Endothelial cell of hepatic sinusoid (primary cell): Measurements from ENCODE around the gene NLK.
"Not testable (repeated sequence)": the region's sequence is repeated elsewhere in the genome, so short reads cannot be mapped to it uniquely, and the experiment has no call there.

Source experiments
- in situ Hi-C: cut with HindIII; loops from 2 replicates; pipeline ENCODE4 v1.10.0; 2017; ENCODE audit warnings: low sequenced_read_pairs

Gene NLK

DNA sequence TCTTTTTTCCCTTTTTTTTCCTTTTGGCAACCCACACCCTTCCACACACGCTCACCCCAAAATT is at the start of gene NLK:
Gene NLK, plus strand, starts transcription at position 21 of the 64 bp plus-strand sequence. CDS start 197 bp downstream, outside the sequence.
- in situ Hi-C loops, result no loop called here

DNA sequence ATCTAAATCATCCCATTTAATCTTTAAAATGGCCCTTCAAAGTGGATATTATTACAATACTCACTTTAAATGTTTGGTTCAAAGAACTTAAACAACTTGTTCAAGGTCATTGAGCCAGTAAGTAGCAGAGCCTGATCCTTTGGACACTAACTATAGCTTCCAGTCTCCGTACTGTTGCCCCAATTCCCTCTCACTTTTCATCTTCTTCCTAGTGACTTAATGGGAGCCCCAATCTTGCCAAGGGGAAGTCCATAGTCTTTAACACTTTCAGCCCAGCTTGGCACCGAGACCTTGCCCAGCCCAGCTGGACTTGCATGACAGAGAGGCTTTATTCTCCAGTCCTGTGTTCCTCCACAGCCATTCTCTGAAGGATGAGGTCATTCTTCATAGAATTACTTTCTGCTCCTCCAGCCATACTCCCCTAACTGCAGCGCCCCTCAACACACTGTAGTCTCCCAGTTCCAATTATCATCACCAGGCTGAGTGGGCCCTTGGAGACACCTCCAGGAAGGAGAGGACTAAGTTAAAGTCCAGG is 49.2 kb upstream of the NLK start:
- in situ Hi-C loops, result no loop called here

DNA sequence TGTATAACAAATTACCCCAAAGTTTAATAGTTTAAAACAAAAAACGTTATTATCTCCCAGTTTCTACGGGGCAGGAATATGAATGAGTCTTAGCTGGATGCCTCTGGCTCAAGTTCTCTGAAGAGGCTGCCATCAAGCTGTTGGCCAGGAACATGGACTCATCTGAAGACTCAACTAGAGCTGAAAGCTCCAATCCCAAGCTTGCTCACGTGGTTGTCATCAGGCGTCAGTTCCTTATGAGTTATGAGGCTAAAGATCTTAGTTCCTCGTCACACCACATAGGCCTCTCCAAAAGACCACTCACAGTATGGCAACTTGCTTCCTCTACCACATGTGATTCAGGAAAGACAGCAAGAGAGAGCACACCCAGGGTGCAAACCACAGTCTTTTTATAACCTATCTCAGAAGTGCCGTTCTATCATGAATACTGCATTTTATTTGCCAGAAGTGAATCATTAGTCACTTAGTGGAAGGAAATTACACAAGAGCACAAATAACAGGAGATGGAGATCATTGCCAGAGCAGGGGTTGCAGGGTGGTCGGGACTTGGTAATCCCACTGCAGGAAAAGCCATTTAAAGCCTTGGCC is 48.7 kb upstream of the NLK start:
- in situ Hi-C loops, result no loop called here

DNA sequence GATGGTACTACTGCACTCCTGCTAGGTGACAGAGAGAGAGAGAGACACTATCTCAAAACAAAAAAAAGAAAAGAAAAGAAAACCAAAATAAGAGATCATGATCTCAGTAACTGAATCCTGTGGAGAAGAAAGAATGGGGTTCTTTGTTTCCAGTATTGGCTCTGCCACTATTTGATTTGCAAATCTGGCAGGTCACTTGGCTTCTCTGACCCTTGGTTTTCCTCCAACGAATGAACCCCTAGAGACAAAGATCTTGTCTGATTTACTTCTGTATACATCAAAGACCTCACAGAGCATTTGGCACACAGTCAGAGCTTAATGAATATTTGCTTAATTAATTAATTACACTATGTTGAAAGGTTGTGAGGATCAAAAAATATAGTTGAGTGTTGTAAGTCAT is 47.9 kb upstream of the NLK start:
- in situ Hi-C loops, result no loop called here

DNA sequence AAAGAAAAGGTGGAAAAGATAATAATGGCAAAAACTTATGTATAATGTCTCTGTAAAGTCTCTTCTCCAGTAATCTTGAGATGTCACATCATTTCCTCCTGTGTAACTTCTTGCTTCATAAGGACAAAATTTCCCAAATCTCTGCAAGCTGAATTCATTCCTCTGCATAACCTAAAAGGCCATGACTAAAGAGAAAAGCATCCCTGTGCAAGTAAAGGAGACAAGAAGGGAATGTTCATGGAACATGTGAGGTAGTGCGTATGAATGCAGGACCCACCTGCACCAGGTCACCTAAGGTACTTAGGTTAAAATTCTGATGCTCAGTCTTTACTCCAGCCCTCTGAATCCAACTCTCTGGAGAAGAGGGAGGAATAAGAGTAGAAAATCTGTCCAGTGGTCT is 46.9 kb upstream of the NLK start:
- in situ Hi-C loops, result no loop called here

DNA sequence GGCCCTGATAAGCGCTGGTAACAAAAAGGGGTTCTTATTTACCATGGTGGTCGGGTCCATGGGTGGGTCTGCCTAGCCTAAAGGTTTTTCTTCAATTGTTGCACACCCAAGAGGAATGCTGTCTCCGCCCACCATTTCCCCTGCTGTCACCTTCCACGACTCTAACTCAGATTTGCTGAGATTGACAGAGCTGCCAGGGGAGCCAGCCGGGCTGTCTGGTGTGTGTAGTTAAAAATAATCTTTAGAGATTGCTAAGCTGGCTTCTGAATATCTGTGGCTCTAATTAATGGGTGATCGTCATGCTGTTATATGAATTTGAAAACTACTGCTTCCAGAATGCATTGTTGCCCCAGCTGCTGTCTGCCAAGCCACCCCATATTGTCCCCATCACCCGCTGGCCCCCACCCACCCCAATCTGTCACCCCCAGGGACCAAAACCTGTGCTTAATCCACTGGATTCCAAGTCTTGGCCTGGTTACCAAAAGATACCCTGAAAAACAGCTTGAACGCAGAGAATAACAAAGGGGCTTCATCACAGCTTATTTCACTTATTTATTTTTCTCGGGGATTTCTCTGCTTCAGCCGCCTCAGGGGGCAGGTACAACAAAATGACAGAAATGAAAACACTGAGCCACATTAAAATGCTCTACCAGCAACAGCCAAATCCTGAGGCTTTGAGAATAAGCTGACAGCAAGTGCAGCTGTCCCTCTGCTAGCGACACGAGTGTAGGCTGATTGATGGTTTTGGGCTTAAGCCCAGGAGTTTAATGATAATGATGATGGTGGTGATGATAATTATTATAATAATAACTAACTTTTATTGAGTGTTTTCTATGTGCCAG is 46.1 kb upstream of the NLK start:
- in situ Hi-C loops, result no loop called here

DNA sequence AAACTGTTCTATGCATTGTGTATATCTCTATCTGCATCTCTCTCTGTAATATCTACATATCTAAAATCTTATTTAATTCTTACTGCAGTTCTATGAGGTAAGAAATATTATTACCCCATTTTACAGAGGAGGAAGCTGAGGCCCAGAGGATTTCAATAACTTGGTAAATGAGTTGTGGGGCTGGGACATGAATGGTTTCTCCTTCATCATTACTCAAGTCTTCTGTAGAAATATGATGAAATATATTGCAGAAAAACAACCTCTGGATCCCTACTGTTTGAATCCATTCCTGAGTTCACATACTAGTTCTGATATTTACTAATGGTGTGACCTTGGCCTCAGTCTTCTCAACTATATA is 45.5 kb upstream of the NLK start:
- in situ Hi-C loops, result no loop called here

DNA sequence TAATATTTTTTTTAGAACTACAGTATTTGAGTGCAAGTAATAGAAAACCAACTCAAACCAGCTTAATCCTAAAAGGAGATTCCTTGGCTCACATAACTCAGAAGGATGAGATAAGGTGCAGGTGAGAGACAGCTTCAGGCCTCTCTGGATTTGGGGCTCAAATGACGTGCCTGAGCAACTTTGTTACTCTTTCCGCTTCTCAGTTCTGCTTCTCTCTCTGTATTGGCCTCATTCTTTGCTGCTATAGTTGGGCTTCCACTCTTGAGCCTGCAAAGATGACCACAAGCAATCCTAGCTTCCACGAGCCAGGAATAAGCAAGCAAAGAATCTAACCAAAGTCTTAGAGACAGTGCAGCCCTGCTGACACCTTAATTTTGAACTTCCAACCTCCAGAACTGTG is 45.0 kb upstream of the NLK start:
- in situ Hi-C loops, result no loop called here

DNA sequence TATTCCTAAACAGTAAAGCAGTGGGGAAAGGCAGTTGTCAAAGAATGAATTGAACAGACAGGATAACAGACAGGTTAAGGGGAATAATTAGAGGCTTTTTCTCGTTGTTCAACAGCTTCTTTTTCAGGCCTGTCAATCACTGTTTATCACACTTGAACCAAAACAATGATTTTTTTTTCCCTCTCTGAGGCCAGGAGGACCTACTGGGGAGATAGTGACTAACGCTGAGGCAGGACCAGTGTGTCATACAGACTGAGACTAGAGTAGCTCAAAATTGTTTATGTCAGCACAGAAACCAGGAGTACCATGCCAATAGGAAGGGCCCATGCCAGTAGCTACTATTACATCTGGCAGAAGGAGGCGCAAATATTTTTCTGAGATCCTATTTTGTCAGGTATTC is 41.3 kb upstream of the NLK start:
- in situ Hi-C loops, result no loop called here

DNA sequence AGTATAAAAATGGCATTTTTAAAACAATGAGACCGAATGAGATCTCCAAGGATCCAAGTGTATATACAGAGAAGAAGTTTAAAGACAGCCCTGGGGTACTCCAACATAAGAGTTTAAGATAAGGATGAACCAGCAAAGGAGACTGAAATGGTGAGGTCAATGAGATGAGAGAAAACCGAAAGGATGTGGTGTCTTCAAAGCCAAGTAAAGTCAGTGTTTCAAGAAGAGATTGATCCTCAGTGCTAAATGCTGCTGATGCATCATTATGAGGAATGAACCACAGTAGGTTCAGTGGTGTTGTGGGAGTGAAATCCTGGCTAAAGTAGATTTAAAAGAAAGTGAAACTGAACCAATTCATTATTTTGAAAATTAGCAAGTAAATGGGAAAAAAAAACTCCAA is 38.1 kb upstream of the NLK start:
- in situ Hi-C loops, result no loop called here

DNA sequence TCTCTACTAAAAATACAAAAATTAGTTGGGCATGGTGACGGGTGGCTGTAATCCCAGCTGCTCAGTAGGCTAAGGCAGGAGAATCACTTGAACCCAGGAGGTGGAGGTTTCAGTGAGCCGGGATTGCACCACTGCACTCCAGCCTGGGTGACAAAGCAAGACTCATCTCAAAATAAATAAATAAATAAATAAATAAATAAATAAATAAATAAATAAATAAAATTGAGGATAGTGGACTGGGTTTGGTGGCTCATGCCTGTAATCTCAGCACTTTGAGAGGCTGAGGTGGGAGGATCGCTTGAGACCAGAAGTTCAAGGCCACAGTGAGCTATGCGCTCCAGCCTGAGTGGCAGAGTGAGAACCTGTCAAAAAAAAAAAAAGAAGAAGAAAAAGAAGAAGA is 34.6 kb upstream of the NLK start:
- in situ Hi-C loops, result loop anchor here (5.0 kb wide), 1 partner anchor 49 kb away; no protein-coding TSS in a partner anchor

DNA sequence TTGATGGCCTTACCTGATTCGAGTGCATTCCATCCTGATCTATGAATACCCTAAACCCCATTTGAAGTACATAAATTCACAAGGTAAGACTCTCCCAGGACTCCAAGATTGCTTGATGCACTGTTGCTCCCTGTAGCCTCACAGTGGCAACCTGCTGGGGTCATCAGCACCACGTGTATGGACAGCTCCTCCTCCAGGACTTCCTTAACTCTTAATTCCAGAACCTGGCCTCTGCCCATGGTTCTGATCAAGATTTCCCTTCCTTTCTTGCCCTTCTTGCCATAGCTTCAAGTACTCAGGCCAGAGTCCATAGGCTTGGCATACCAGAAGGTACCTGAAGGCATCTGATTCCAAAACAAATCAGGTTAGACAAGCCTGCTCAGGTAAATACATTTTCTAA is 34.0 kb upstream of the NLK start:
- in situ Hi-C loops, result loop anchor here (5.0 kb wide), 1 partner anchor 49 kb away; no protein-coding TSS in a partner anchor

DNA sequence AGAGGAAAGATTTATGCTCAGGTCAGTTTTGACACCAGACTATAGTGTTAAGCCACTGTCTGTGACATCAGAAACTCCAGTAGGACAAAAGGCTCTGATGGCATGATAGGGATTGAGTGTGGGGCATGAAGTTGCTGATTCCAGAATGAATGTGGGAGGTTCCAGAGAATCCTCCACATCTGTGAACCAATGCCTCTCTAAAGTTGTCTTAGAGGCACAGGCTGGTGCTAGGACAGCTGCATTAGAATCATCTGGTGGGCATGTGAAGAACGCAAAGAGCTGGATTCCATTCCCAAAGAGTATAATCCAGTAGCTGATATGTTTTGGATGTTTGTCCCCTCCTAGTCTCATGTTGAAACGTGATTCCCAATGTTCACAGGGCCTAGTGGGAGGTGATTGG is 32.1 kb upstream of the NLK start:
- in situ Hi-C loops, result no loop called here

DNA sequence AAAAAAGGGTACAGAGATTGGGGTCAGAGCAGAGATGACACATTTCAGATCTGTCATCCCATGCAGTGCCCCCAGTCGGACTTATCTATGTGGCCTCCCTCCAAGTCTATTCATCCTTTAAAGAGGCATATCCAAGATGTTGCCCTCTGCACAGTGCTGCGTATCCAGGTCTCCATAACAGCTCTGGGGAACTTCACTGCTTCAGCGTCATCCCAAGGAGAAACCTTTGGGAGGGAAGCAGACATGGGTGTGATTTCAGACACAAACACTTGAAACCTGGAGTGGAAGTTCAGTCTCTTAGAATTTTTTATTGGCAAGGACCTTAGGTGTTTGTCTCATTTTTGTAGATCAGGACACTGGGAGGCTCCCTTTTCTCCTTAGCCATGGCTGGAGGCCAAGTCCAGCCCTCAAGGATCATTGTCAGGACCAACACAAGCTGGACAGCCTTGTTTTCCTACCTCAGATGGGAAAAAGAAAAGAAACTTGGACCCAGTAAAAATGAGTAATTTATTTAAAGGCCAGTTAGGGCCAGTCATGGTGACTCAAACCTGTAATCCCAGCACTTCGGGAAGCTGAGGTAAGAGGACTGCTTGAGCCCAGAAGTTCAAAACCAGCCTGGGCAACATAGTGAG is 23.9 kb upstream of the NLK start:
- in situ Hi-C loops, result no loop called here

DNA sequence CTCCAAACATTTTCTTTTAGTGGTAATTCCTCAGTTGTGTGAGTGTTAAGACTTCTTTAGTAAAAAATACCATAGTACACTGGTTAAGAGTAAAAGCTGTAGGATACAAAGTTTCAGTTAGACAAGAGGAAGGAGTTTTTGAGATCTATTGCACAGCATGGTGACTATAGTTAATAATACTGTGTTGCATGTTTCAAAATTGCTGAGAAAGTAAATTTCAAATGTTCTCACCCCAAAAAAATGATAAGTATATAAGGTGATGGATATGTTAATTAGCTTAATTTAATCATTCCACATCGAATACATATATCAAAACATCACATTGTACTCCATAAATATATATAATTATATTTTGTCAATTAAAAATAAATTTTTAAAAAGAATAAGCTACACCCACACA is 22.0 kb upstream of the NLK start:
- in situ Hi-C loops, result no loop called here

DNA sequence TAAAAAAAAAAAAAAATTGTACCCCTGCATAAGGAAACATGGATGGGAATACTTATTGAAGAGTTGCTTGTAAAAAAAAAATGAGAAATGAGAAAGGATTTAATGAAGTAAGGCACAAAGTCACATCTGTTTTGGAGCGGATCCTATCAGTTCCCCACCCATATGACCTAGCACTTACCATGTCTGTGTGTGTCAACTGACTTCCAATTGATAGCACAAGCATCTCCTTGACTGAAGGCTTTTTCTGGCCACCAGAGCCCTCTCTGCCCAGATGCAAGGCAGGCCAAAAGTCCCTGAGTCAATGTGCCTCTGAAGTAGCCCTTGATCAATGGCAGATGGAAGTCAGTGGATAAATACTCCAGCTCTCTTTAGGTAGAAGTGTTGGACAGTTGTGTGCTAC is 13.4 kb upstream of the NLK start:
- in situ Hi-C loops, result no loop called here

DNA sequence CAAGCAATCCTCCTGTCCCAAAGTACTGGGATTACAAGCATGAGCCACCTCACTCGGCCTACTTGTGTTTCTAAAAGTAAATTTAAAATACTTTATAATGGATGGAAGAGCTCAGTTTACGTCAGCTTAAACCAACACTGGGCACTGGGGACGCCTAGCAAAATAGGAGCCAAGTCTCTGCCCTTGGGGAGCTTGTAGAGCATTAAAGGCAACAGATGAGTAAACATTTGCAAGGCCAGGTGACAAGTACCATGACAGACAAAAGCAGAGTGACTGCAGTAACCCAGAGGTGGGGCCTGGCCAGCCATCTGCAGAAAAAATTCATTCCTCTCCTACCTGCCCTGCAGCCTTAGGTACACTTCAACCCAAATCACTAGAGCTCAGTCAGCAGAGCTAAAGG is 12.1 kb upstream of the NLK start:
- in situ Hi-C loops, result no loop called here

DNA sequence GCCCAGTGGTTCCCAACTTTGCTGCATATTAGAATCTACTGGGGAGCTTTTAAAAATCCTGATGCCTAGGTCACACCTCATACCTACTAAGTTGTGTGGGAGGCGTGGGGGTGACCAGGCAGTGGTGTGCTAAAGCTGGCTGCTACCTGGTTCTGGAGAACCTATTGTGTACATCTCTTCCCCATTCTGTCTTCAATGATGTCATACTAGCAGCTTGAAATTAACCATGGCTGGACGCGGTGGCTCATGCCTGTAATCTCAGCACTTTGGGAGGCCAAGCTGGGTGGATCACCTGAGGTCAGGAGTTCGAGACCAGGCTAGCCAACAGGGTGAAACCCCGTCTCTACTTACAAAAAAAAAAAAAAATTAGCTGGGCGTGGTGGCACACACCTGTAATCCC is 11.3 kb upstream of the NLK start:
- in situ Hi-C loops, result no loop called here

DNA sequence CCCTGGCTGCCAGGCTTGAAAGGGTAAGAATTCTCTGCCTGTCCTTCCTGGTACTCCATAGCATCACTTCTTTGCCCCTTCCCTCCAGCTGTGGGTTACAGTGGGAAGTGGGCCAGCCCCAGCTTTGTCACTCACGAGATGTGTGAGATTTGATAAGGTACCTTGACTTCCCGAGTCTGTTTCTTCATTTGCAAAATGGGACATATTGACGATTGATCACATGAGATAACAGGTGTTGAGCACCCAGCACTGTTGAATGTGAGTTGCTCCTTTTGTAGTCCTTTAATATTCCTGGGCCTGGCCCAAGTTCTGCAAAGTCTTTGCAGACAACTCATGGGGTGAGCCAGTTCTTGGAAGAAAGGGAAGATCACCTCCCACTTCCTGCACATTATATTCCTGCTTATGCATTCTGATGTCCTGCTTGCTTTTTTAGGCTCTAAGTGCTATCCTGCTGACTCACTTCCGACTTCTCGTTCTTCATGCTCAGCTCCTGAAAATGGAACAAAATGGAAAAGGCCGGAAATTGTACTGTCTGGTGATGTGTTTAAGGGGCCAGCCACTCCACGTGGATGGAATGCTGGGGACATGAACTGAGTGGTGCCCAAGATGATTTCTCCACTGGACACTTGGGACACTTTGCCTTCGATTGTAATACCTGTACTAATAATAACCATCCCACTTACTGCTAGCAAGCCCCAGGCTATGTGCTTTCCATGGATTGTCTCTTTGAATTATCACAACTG is 8.3 kb upstream of the NLK start:
- in situ Hi-C loops, result no loop called here

DNA sequence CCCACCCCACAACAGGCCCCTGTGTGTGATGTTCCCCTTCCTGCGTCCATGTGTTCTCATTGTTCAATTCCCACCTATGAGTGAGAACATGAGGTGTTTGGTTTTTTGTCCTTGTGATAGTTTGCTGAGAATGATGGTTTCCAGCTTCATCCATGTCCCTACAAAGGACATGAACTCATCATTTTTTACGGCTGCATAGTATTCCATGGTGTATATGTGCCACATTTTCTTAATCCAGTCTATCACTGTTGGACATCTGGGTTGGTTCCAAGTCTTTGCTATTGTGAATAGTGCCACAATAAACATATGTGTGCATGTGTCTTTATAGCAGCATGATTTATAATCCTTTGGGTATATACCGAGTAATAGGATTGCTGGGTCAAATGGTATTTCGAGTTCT is 7.0 kb upstream of the NLK start:
- in situ Hi-C loops, result not testable (repeated sequence)

DNA sequence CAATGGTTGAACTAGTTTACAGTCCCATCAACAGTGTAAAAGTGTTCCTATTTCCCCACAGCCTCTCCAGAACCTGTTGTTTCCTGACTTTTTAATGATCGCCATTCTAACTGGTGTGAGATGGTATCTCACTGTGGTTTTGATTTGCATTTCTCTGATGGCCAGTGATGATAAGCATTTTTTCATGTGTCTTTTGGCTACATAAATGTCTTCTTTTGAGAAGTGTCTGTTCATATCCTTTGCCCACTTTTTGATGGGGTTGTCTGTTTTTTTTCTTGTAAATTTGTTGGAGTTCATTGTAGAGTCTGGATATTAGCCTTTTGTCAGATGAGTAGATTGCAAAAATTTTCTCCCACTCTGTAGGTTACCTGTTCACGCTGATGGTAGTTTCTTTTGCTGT is 6.6 kb upstream of the NLK start:
- in situ Hi-C loops, result not testable (repeated sequence)

DNA sequence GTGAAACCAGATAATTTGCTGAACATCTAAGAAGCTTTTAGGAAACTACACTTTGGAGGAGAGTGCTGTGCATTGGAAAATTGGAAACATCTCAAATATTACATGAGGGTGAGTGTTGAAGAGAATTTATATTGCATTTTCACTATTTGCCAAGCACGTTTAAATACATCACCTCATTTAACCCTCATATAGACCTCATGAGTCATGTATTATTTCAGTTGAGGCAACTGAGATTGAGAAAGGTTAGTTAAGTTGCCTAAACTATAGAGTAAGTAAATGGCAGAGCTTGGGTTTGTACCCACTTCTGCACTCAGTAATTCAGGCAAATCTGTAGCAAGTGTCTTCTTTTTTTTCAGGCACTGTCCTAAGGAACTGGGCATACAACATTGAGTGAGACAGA is 3.7 kb upstream of the NLK start:
- in situ Hi-C loops, result no loop called here
